Measurements from ENCODE around the gene TUBB3. TPM values are rescaled to one million over a fixed set of nuclear protein-coding genes. Genes with fewer than 3 reads are reported as not detected.

Gene TUBB3
- total and polyA plus RNA-seq, 2 donors (not counting 1 experiment from before 2014, with no cell fraction given), result 0.34 to 4.4 TPM

GRCh38 chr16:89956505-89957215, 33.5 kb downstream of the TUBB3 start:
- Mint-ChIP-seq H3K9me3 (ENCODE audit: insufficient read depth) (no peaks in the 10 kb centered on the region), H3K27me3 (no peaks in the 10 kb centered on the region), H3K4me3 (peak overlapping the region; percentile 73), H3K4me1 (peaks cover 61% of the 10 kb centered on the region), H3K27ac (peak overlapping the region; percentile 85)
- no peak overlapping the region for H3K9ac ChIP-seq (ENCODE audit: low read length)
- H3K27ac ChIP-seq (ENCODE audit: low read length in 2 of 2), result peak overlapping the region in 1 of 2 donors; percentile 26
- peaks cover 63 to 66% of the 10 kb centered on the region in 2 donors for H3K4me1 ChIP-seq (ENCODE audit: control insufficient read depth in 2 of 2, insufficient read depth in 2 of 2, low read length in 2 of 2)
- DNase-seq (peak; percentile 53), ATAC-seq (ENCODE audit: low read depth) (peak; percentile 7)
- peak overlapping the region; percentile 68 for H3K4me2 ChIP-seq (replicated peaks; ENCODE audit: low read depth, low read length, poor library complexity, severe bottlenecking)
- ChIA-PET CTCF (interaction anchor here (0.7 to 1.4 kb wide), 4 partner anchors 10 to 46 kb away, joined by 3 to 4 read pairs (median 3); partner anchors contain the start of gene MC1R), POLR2A (interaction anchor here (1.0 to 1.7 kb wide), 2 partner anchors 15 to 29 kb away, joined by 3 to 4 read pairs; no protein-coding TSS in a partner anchor)
- intact Hi-C loops (cut with micrococcal nuclease), result loop anchor here (2.0 kb wide), 1 partner anchor 16 kb away; no protein-coding TSS in a partner anchor
- peaks cover 79% of the 10 kb centered on the region for H4K20me1 ChIP-seq (ENCODE audit: control insufficient read depth, insufficient read depth, low read length, poor library complexity, severe bottlenecking)
- no peak overlapping the region for H2AFZ ChIP-seq (ENCODE audit: insufficient read depth, low read depth, low read length, poor library complexity, severe bottlenecking)
- peaks cover 56% of the 10 kb centered on the region for H3K79me2 ChIP-seq (ENCODE audit: control insufficient read depth, insufficient read depth, low read length)
- no peaks in the 10 kb centered on the region for H3K27me3 ChIP-seq (replicated peaks in 1 of 4; ENCODE audit: control extremely low read depth in 1 of 4, control insufficient read depth in 3 of 4, insufficient read depth in 4 of 4, low read length in 3 of 4)
- peak overlapping the region in 1 of 5 experiments; percentile 15 for H3K4me3 ChIP-seq (ENCODE audit: control extremely low read depth in 1 of 5, extremely low read depth in 1 of 5, insufficient read depth in 1 of 5, low read depth in 2 of 5, low read length in 4 of 5)
- 57% methylated on average over 13 of the region's 15 CpGs for WGBS (ENCODE audit: insufficient coverage)
- H3K36me3 ChIP-seq (replicated peaks in 1 of 2; ENCODE audit: control extremely low read depth in 1 of 2, control insufficient read depth in 1 of 2, extremely low read depth in 1 of 2, insufficient read depth in 2 of 2, low read length in 1 of 2), result peaks cover 0 to 59% of the 10 kb centered on the region in 2 experiments
- TF ChIP-seq EZH2 (IDR thresholded peaks at IDR 0.05; ENCODE audit: borderline replicate concordance, insufficient read depth, low read depth, low read length, poor library complexity, severe bottlenecking), result no peak
- no peak for TF ChIP-seq CTCF (IDR thresholded peaks at IDR 0.05)
- peaks cover 0 to 13% (median 0%) of the 10 kb centered on the region in 3 donors for H3K9me3 ChIP-seq (ENCODE audit: control extremely low read depth in 1 of 3, control insufficient read depth in 2 of 3, insufficient read depth in 1 of 3, low read length in 2 of 3)

All from B cell (primary cell).